HL-60/S4 (cell line): ENCODE measurements around the gene PDCD7.

Experiments
- in situ Hi-C: fragments of 300-500 bp; cut with MboI; formaldehyde crosslinking; loops from 2 replicates; pipeline ENCODE4 v1.14.3; 2022; ENCODE audit warnings: low sequenced_read_pairs

The PDCD7 gene

GRCh38 chr15:65132878-65133547, 595 bp downstream of the PDCD7 start:
- in situ Hi-C loops, result no loop called here

GRCh38 chr15:65130941-65131340, 2.7 kb downstream of the PDCD7 start:
- in situ Hi-C loops, result no loop called here

GRCh38 chr15:65115542-65115941, 18.1 kb downstream of the PDCD7 start:
- in situ Hi-C loops, result no loop called here

GRCh38 chr15:65115086-65115485, 18.5 kb downstream of the PDCD7 start, which contains the start of gene UBAP1L:
UBAP1L (minus strand) TSS chr15:65115200; CDS start chr15:65106215, 8,985 bp downstream.
- in situ Hi-C loops, result no loop called here

- in situ Hi-C loops, result no loop called here
These were observed 22.8 kb downstream of the PDCD7 start for GRCh38 chr15:65110676-65111292.

GRCh38 chr15:65106011-65106590, 27.5 kb downstream of the PDCD7 start:
- in situ Hi-C loops, result loop anchor here (10.0 kb wide), 1 partner anchor 371 kb away; no protein-coding TSS in a partner anchor

- in situ Hi-C loops, result loop anchor here (10.0 kb wide), 1 partner anchor 370 kb away; no protein-coding TSS in a partner anchor
These were observed 28.6 kb downstream of the PDCD7 start for GRCh38 chr15:65105038-65105437.

- in situ Hi-C loops, result loop anchor here (10.0 kb wide), 1 partner anchor 368 kb away; no protein-coding TSS in a partner anchor
These were observed 30.7 kb downstream of the PDCD7 start for GRCh38 chr15:65102912-65103311.

- in situ Hi-C loops, result loop anchor here (10.0 kb wide), 1 partner anchor 367 kb away; no protein-coding TSS in a partner anchor
These were observed 31.5 kb downstream of the PDCD7 start for GRCh38 chr15:65101891-65102708.

GRCh38 chr15:65101411-65101890, 32.2 kb downstream of the PDCD7 start:
- in situ Hi-C loops, result loop anchor here (10.0 kb wide), 1 partner anchor 367 kb away; no protein-coding TSS in a partner anchor

GRCh38 chr15:65100442-65100841, 33.2 kb downstream of the PDCD7 start:
- in situ Hi-C loops, result loop anchor here (10.0 kb wide), 1 partner anchor 366 kb away; no protein-coding TSS in a partner anchor

- in situ Hi-C loops, result loop anchor here (10.0 kb wide), 1 partner anchor 365 kb away; no protein-coding TSS in a partner anchor
These were observed 33.8 kb downstream of the PDCD7 start for GRCh38 chr15:65099801-65100200.

- in situ Hi-C loops, result no loop called here
These were observed 34.3 kb downstream of the PDCD7 start for GRCh38 chr15:65099336-65099735.

- in situ Hi-C loops, result no loop called here
These were observed 35.9 kb downstream of the PDCD7 start for GRCh38 chr15:65097651-65098263.

- in situ Hi-C loops, result no loop called here
These were observed 36.9 kb downstream of the PDCD7 start for GRCh38 chr15:65096481-65097385.

- in situ Hi-C loops, result no loop called here
These were observed 37.9 kb downstream of the PDCD7 start for GRCh38 chr15:65095747-65096104.

GRCh38 chr15:65095011-65095746, 38.4 kb downstream of the PDCD7 start:
- in situ Hi-C loops, result no loop called here

GRCh38 chr15:65094294-65094995, 39.2 kb downstream of the PDCD7 start:
- in situ Hi-C loops, result no loop called here
